GM20000 (cell line): ENCODE data around the gene PKP1.

ENCODE experiments used
- DNase-seq: peaks from one replicate; pipeline ENCODE4 v3.0.0; 2012; ENCODE audit warnings: low spot score
- TF ChIP-seq, protein P1 (sequence below): IDR thresholded peaks from 2 replicates; pipeline ENCODE4 v1.5.1; 2012; ENCODE audit warnings: mild to moderate bottlenecking, control low read depth; ENCODE audit errors: extremely low read depth, missing control alignments

PKP1 gene

DNA sequence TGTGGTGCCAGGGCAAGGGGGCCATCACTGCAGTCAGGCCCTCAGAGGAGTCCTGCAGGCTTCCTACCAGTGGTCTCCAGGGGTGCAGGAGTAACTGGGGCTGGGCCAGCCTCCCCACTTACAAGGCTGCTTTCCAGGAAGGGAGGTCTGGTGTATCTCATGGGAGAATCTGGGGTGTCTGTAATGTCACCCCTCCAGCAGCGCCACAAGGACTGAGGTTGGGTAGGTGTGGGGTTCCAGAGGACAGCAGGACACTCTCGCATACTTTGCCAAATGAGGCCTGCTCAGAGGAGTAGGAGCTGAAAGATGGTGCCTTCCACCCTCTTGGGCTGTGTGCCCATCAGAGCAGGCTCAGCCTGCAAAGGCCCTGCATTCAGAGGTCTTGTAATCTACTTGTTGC lies 47.2 kb downstream of the PKP1 start:
- TF ChIP-seq, protein P1, sequence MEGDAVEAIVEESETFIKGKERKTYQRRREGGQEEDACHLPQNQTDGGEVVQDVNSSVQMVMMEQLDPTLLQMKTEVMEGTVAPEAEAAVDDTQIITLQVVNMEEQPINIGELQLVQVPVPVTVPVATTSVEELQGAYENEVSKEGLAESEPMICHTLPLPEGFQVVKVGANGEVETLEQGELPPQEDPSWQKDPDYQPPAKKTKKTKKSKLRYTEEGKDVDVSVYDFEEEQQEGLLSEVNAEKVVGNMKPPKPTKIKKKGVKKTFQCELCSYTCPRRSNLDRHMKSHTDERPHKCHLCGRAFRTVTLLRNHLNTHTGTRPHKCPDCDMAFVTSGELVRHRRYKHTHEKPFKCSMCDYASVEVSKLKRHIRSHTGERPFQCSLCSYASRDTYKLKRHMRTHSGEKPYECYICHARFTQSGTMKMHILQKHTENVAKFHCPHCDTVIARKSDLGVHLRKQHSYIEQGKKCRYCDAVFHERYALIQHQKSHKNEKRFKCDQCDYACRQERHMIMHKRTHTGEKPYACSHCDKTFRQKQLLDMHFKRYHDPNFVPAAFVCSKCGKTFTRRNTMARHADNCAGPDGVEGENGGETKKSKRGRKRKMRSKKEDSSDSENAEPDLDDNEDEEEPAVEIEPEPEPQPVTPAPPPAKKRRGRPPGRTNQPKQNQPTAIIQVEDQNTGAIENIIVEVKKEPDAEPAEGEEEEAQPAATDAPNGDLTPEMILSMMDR: no peak
- DNase-seq: no peak

- no peak for DNase-seq
- TF ChIP-seq, protein P1: no peak
These were observed 47.9 kb downstream of the PKP1 start for GRCh38 chr1:201331166-201331565.

- no peak for DNase-seq
These were observed 48.7 kb downstream of the PKP1 start for GRCh38 chr1:201332021-201332420.

DNA sequence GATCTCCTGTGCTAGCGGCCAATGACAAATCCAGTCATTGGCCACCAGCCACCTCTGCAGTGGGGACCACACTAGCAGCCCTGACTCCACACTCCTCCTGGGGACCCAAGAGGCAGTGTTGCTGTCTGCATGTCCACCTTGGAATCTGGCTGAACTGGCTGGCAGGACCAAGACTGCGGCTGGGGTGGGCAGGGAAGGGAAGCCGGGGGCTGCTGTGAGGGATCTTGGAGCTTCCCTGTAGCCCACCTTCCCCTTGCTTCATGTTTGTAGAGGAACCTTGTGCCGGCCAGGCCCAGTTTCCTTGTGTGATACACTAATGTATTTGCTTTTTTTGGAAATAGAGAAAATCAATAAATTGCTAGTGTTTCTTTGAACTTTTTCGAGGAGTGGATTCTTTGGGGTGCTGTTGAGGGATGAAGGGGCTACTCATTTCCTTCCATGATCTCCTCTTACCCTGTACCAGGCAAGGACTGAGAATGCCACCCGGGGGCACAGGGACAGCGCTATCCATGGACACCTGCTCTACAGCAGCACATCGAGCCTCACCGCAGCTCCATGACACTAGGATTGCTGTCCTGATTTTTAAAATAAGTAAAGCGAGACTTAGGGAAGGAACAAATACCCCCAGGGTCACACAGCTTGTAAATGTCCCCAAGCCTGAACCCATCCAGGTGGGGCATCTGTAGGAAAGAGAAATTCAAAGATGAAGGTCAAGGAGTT lies 49.5 kb downstream of the PKP1 start:
- DNase-seq: no peak
- TF ChIP-seq, protein P1: no peak

More at GRCh38 chr1:201332021-201332420, 48.7 kb downstream of the PKP1 start:
- TF ChIP-seq, protein P1: no peak

DNA sequence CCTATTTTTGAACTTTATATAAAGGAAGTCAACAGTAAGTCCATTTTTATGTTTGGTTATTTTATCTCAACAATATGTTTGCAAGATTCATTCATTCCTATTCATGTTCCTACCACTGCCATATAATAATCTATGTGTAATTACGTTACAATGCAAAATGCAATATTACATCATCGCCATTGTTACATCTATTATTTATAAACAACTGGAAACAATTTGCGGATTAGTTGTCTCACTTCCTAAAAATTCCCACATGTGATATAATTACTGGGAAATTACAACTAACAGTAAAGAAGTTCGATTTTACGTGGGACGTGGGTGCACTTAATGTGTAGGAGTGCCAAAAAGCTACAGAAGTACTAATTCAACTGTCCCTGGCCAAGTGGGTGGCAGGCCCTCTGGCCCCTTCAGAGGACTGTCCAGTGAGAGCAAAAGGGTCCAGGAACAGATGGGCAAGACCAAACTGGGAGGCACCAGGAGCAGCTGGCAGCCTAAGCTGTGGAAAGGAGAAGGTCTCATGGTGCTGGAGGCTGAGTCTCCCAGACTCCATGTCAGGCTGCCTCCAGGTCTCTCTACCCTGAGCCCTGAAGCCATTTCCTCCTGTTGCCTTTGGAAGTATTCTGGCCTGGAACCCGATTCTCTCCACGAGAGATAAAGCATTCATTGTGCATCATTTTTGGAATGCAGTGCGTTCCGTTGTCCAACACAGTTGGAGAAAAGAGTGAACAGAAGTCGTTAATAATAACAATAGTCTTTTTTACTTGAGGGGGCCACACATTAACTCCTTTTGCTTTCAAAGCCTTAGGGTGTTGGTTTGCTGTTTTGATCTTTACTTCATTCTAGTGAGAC lies 51.2 kb downstream of the PKP1 start:
- no peak for DNase-seq
- TF ChIP-seq, protein P1: no peak

DNA sequence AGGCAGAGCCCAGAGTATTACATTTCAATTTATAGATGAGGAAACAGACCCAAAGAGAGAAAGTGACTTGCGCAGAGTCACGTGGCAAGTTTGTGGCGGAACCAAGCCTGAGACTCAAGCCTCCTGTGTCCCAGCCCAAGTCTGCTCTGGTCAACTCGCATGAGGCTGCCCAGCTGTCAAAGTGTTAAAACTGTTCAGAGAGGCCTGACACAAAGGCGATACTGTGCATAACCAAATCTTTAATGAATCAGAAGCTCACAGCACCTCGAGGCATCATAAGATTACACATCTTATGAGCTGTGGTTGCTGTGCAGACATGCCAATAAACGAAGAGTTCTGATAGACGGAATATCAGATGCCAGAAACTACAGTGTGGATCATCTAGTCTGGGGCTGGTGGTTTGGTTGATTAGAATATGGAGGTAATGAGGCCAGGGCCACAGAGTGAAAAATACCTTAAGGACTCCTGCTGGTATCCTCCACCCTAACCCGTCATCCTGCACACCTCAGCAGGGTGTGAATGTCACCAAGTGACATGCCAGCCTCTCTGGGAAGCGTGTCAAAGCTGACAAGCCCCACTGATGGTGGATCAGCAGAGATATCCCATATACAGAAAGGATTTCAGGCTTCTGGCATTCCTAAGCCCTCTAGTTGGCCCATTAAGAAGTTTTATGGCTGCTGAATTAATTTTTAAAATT lies 52.0 kb downstream of the PKP1 start:
- TF ChIP-seq, protein P1: no peak
- no peak for DNase-seq
